H1 (cell line): ENCODE results near the gene ZNF493. TPM values are rescaled to one million over a fixed set of nuclear protein-coding genes. Genes with fewer than 3 reads are reported as not detected.

Experiments used
- CTCF ChIA-PET: fragments of 300-600 bp; sonication (Branson Sonifier 250); formaldehyde crosslinking; loops from one replicate; lab custom pipeline; 2021; ENCODE audit not compliant: partially characterized antibody; lab: Charles Lee
- POLR2A ChIA-PET: fragments of 300-600 bp; sonication (Branson Sonifier 250); formaldehyde crosslinking; loops from one replicate; lab custom pipeline; 2021; ENCODE audit warnings: inconsistent platforms; ENCODE audit not compliant: partially characterized antibody; lab: Charles Lee
- DNase-seq, 2 experiments: peaks; one replicate each; pipeline versions ENCODE4 v3.0.0 to v3.0.0-alpha.2; 2010 to 2022; ENCODE audit warnings: low spot score in 2 of 2, low read depth in 1 of 2, mixed read lengths in 1 of 2
- FAIRE-seq: peaks from 2 replicates; lab custom pipeline; 2011; peaks lifted over from hg19 to GRCh38; lab: Jason Lieb, UNC
- H2AFZ ChIP-seq: 2 replicates; pipeline ENCODE4 v1.8.1; 2012; ENCODE audit warnings: low read length, inconsistent platforms
- H2AK5ac ChIP-seq: 2 replicates; pipeline ENCODE4 v1.6.1; 2013; ENCODE audit warnings: low read depth, low read length
- H2BK120ac ChIP-seq: replicated peaks from 2 replicates; pipeline ENCODE3; 2013; ENCODE audit warnings: low read depth, low read length, inconsistent platforms
- H2BK12ac ChIP-seq: 2 replicates; pipeline ENCODE4 v1.6.1; 2013; ENCODE audit warnings: low read depth, low read length
- H2BK15ac ChIP-seq: 2 replicates; pipeline ENCODE4 v1.6.1; 2013; ENCODE audit warnings: low read length
- H2BK20ac ChIP-seq: 2 replicates; pipeline ENCODE4 v1.6.1; 2013; ENCODE audit warnings: low read length
- H2BK5ac ChIP-seq: 2 replicates; pipeline ENCODE4 v1.6.1; 2013; ENCODE audit warnings: low read depth, low read length
- H3K14ac ChIP-seq: 2 replicates; pipeline ENCODE4 v1.6.1; 2013; ENCODE audit warnings: inconsistent platforms; ENCODE audit not compliant: insufficient read length
- H3K18ac ChIP-seq: 2 replicates; pipeline ENCODE4 v1.6.1; 2013; ENCODE audit warnings: low read length; ENCODE audit errors: extremely low read depth
- H3K23ac ChIP-seq: 2 replicates; pipeline ENCODE4 v1.6.1; 2013; ENCODE audit warnings: inconsistent platforms; ENCODE audit not compliant: insufficient read length
- H3K23me2 ChIP-seq: 2 replicates; pipeline ENCODE4 v1.6.1; 2013; ENCODE audit warnings: low read depth, low read length
- H3K27ac ChIP-seq: 2 replicates; pipeline ENCODE4 v1.6.1; 2011; ENCODE audit warnings: low read depth, low read length, inconsistent platforms
- H3K27me3 ChIP-seq, 4 experiments: replicated peaks in 1 of 4; 1 replicate in 1 of 4; 2 replicates in 3 of 4; pipeline versions ENCODE4 v1.6.1 to v1.8.1; 2011 to 2013; ENCODE audit warnings: low read length in 3 of 4, mild to moderate bottlenecking in 3 of 4, inconsistent platforms in 2 of 4, mixed read lengths in 2 of 4, moderate library complexity in 1 of 4; ENCODE audit not compliant: control insufficient read depth in 3 of 4, insufficient read depth in 3 of 4; ENCODE audit errors: extremely low read depth in 1 of 4
- H3K36me3 ChIP-seq, 4 experiments: 2 replicates each; pipeline versions ENCODE4 v1.6.1 to v1.8.1; 2011 to 2013; ENCODE audit warnings: mild to moderate bottlenecking in 4 of 4, low read length in 3 of 4, moderate library complexity in 2 of 4, control low read depth in 1 of 4, inconsistent platforms in 1 of 4; ENCODE audit not compliant: insufficient read depth in 4 of 4, control insufficient read depth in 2 of 4
- H3K4ac ChIP-seq: replicated peaks from 2 replicates; pipeline ENCODE3; 2013; ENCODE audit warnings: low read length, low read depth, mixed read lengths, inconsistent platforms; ENCODE audit not compliant: insufficient read length
- H3K4me1 ChIP-seq, 4 experiments: replicated peaks in 1 of 4; 1 replicate in 1 of 4; 2 replicates in 3 of 4; pipeline versions ENCODE4 v1.6.1 to v1.8.1; 2011 to 2013; ENCODE audit warnings: low read length in 3 of 4, inconsistent platforms in 2 of 4, mixed read lengths in 1 of 4; ENCODE audit not compliant: insufficient read depth in 4 of 4, control insufficient read depth in 3 of 4
- H3K4me2 ChIP-seq, 2 experiments: 2 replicates each; pipeline versions ENCODE4 v1.6.1 to v1.8.1; 2011 to 2013; ENCODE audit warnings: low read depth in 2 of 2, low read length in 2 of 2, control low read depth in 1 of 2, inconsistent platforms in 1 of 2, mild to moderate bottlenecking in 1 of 2; ENCODE audit not compliant: insufficient read depth in 1 of 2
- H3K4me3 ChIP-seq, 4 experiments: fragments of 200-600, 300-600 bp in 1 of 4; sonication (generic), shearing (Covaris generic), sonication (Bioruptor Twin) in 1 of 4; 2 replicates each; pipeline versions ENCODE4 v1.5.1 to v1.8.1; 2011 to 2016; ENCODE audit warnings: low read length in 4 of 4, low read depth in 3 of 4, control low read depth in 2 of 4, inconsistent platforms in 2 of 4, mild to moderate bottlenecking in 2 of 4, mixed read lengths in 1 of 4, moderate library complexity in 1 of 4; ENCODE audit not compliant: insufficient read depth in 2 of 4; ENCODE audit errors: extremely low read depth in 1 of 4
- H3K56ac ChIP-seq: replicated peaks from 2 replicates; pipeline ENCODE3; 2013; ENCODE audit warnings: low read depth, mild to moderate bottlenecking, mixed read lengths, low read length, inconsistent platforms; ENCODE audit not compliant: insufficient read length
- H3K79me1 ChIP-seq: 2 replicates; pipeline ENCODE4 v1.6.1; 2013; ENCODE audit warnings: low read depth, low read length, control low read depth
- H3K79me2 ChIP-seq, 2 experiments: 2 replicates each; pipeline versions ENCODE4 v1.6.1 to v1.8.1; 2012 to 2013; ENCODE audit warnings: low read length in 2 of 2, mild to moderate bottlenecking in 2 of 2, inconsistent platforms in 1 of 2; ENCODE audit not compliant: insufficient read depth in 2 of 2, control insufficient read depth in 1 of 2
- H3K9ac ChIP-seq, 4 experiments: replicated peaks in 1 of 4; 1 replicate in 1 of 4; 2 replicates in 3 of 4; pipeline versions ENCODE4 v1.6.1 to v1.8.1; 2011 to 2013; ENCODE audit warnings: low read depth in 3 of 4, low read length in 3 of 4, control low read depth in 2 of 4, mild to moderate bottlenecking in 2 of 4, moderate library complexity in 2 of 4, inconsistent platforms in 1 of 4; ENCODE audit errors: extremely low read depth in 1 of 4
- H3K9me3 ChIP-seq, 2 experiments: 2 replicates each; pipeline versions ENCODE4 v1.6.1 to v1.8.1; 2012 to 2013; ENCODE audit warnings: mild to moderate bottlenecking in 2 of 2, moderate library complexity in 2 of 2, control low read depth in 1 of 2, inconsistent platforms in 1 of 2, low read depth in 1 of 2, low read length in 1 of 2, mixed read lengths in 1 of 2; ENCODE audit not compliant: insufficient read depth in 2 of 2
- H4K20me1 ChIP-seq, 2 experiments: replicated peaks in 1 of 2; 2 replicates each; pipeline versions ENCODE3 to v1.8.1; 2011 to 2013; ENCODE audit warnings: inconsistent platforms in 2 of 2, low read length in 2 of 2, mild to moderate bottlenecking in 1 of 2; ENCODE audit not compliant: insufficient read depth in 2 of 2, control insufficient read depth in 1 of 2
- H4K5ac ChIP-seq: 2 replicates; pipeline ENCODE4 v1.6.1; 2013; ENCODE audit warnings: low read length, low read depth, mixed read lengths, inconsistent platforms; ENCODE audit not compliant: insufficient read length
- H4K8ac ChIP-seq: 2 replicates; pipeline ENCODE4 v1.8.0; 2013; ENCODE audit warnings: mild to moderate bottlenecking, moderate library complexity, low read length, inconsistent platforms; ENCODE audit not compliant: insufficient read depth; ENCODE audit errors: extremely low read depth
- H4K91ac ChIP-seq: replicated peaks from 2 replicates; pipeline ENCODE3; 2013; ENCODE audit warnings: low read length, mixed read lengths, inconsistent platforms; ENCODE audit not compliant: insufficient read length
- BCL11A ChIP-seq, 2 experiments: IDR thresholded peaks; one replicate each; pipeline ENCODE4 v1.6.1; 2011; ENCODE audit warnings: low read depth in 2 of 2, low read length in 2 of 2, mild to moderate bottlenecking in 2 of 2
- CEBPB ChIP-seq: IDR thresholded peaks from 2 replicates; pipeline ENCODE4 v1.6.1; 2012; ENCODE audit warnings: low read depth, low read length
- CTCF ChIP-seq, 3 experiments: IDR thresholded peaks; 1 replicate in 2 of 3; 2 replicates in 1 of 3; pipeline versions ENCODE4 v1.5.1 to v1.6.1; 2011; ENCODE audit warnings: low read length in 3 of 3, mild to moderate bottlenecking in 3 of 3, inconsistent platforms in 2 of 3, low read depth in 1 of 3, moderate library complexity in 1 of 3; ENCODE audit not compliant: insufficient read depth in 1 of 3; ENCODE audit errors: control extremely low read depth in 1 of 3
- HDAC2 ChIP-seq, 2 experiments: fragments of 300-600 bp in 1 of 2; sonication (generic) in 1 of 2; IDR thresholded peaks; 2 replicates each; pipeline ENCODE4 v1.6.1; 2011 to 2012; ENCODE audit warnings: low read depth in 2 of 2, low read length in 2 of 2, mild to moderate bottlenecking in 2 of 2, moderate library complexity in 2 of 2, borderline replicate concordance in 1 of 2, inconsistent platforms in 1 of 2
- KDM5A ChIP-seq: fragments of 200-600 bp; IDR thresholded peaks from 2 replicates; pipeline ENCODE4 v1.7.1; 2012; ENCODE audit warnings: mild to moderate bottlenecking, low read length, inconsistent platforms, mixed read lengths
- NRF1 ChIP-seq: IDR thresholded peaks from 2 replicates; pipeline ENCODE4 v1.6.1; 2011; ENCODE audit warnings: mild to moderate bottlenecking, low read depth, low read length, improper control_type of control experiment
- RAD21 ChIP-seq, 2 experiments: IDR thresholded peaks in 1 of 2; conservative IDR thresholded peaks in 1 of 2; 2 replicates each; pipeline ENCODE4 v1.6.1; 2011; ENCODE audit warnings: low read depth in 2 of 2, low read length in 2 of 2, improper control_type of control experiment in 1 of 2, inconsistent platforms in 1 of 2, mild to moderate bottlenecking in 1 of 2, moderate library complexity in 1 of 2
- TAF1 ChIP-seq: IDR thresholded peaks from 2 replicates; pipeline ENCODE4 v1.6.1; 2011; ENCODE audit warnings: mild to moderate bottlenecking, low read depth, low read length
- YY1 ChIP-seq: IDR thresholded peaks from 2 replicates; pipeline ENCODE4 v1.6.1; 2011; ENCODE audit warnings: low read depth, mild to moderate bottlenecking, low read length
- WGBS, 2 experiments: shearing (Covaris generic) in 1 of 2; methylation state at CpG; one replicate each; pipeline versions ENCODE4 v1.1.6 to v1.1.7; 2013 to 2015; ENCODE audit warnings: low lambda C conversion rate in 2 of 2, mixed read lengths in 2 of 2, inconsistent platforms in 1 of 2, low coverage in 1 of 2, missing lambda C conversion rate in 1 of 2; ENCODE audit not compliant: insufficient replicate concordance in 2 of 2, insufficient coverage in 1 of 2, insufficient read length in 1 of 2; ENCODE audit errors: extremely low coverage in 1 of 2, missing lambda C conversion rate in 1 of 2; 5-methylcytosine and 5-hydroxymethylcytosine counted together
- polyA plus RNA-seq, 7 experiments: library from polyadenylated mRNA; depleted of rRNA in 3 of 7; stranded (reverse) in 5 of 7; unstranded in 2 of 7; fragments of >200 nt in 5 of 7; fragments of 200-250 nt in 2 of 7; gene quantifications; 1 replicate in 5 of 7; 2 replicates in 1 of 7; 4 replicates in 1 of 7; pipeline versions ENCODE4 v1.2.1 to v1.2.3, GENCODE V29; 2011 to 2013; ENCODE audit warnings: missing spikeins in 2 of 7, mixed read lengths in 2 of 7
- total RNA-seq: library from RNA; stranded (reverse); fragmentation: NEBNext Ultra II Directional; extraction: Animal tissue kit (Norgen Biotek cat#: 25700); gene quantifications from 2 replicates; pipeline ENCODE4 v1.2.1, GENCODE V29; 2021

ZNF493 gene
- total and polyA plus RNA-seq, 2 of the 8 experiments (the other 6 are each of a cell fraction or from before 2014, with no cell fraction given), result 9.0 to 32.2 TPM

- Histone ChIP-seq H3K79me2 (no peaks in the 10 kb centered on the region), H3K14ac (no peak overlapping the region), H2BK5ac (no peak overlapping the region), H3K36me3 (no peaks in the 10 kb centered on the region), H3K56ac (no peak overlapping the region), H4K91ac (no peak overlapping the region), H2BK15ac (no peak overlapping the region), H3K27me3 (no peaks in the 10 kb centered on the region; a peak in 1 of 7 replicates), H3K9me3 (no peaks in the 10 kb centered on the region), H4K20me1 (peaks cover 0 to 2% of the 10 kb centered on the region in 2 experiments), H3K4me2 (no peak overlapping the region), H2AFZ (no peak overlapping the region), H3K27ac (no peak overlapping the region), H3K4ac (no peak overlapping the region), H3K4me1 (no peaks in the 10 kb centered on the region), H3K23me2 (no peaks in the 10 kb centered on the region), H4K8ac (no peak overlapping the region), H2AK5ac (no peak overlapping the region), H3K23ac (no peak overlapping the region), H4K5ac (no peak overlapping the region), H2BK120ac (no peak overlapping the region), H3K4me3 (no peak overlapping the region), H3K9ac (no peak overlapping the region), H2BK20ac (no peak overlapping the region), H2BK12ac (no peak overlapping the region), H3K18ac (no peak overlapping the region), H3K79me1 (no peaks in the 10 kb centered on the region)
- no peak for DNase-seq
- ChIA-PET CTCF (interaction anchor here (0.5 to 3.9 kb wide), 6 partner anchors 12 to 345 kb away, joined by 3 to 21 read pairs (median 4); no protein-coding TSS in a partner anchor), POLR2A (interaction anchor here (1.0 to 2.0 kb wide), 2 partner anchors 9 to 15 kb away, joined by 3 to 6 read pairs; no protein-coding TSS in a partner anchor)
- 66% methylated on average over 4 of the region's 5 CpGs; no CpG with 5 or more reads in 1 of the 2 experiments for WGBS, 2 experiments
- TF ChIP-seq BCL11A (IDR thresholded peaks at IDR 0.05; ENCODE audit: low read depth in 2 of 2, low read length in 2 of 2) (no peak), HDAC2 (IDR thresholded peaks at IDR 0.05; ENCODE audit: borderline replicate concordance in 1 of 2, low read depth in 2 of 2, low read length in 2 of 2) (no peak), YY1 (no peak), CEBPB (no peak), CTCF (IDR thresholded peaks at IDR 0.05; ENCODE audit: control extremely low read depth in 1 of 3, insufficient read depth in 1 of 3, low read depth in 1 of 3, low read length in 3 of 3) (peak; percentile 43 to 51 (median 47)), TAF1 (no peak), NRF1 (no peak), RAD21 (IDR thresholded peaks at IDR 0.05 in 1 of 2, conservative IDR thresholded peaks at IDR 0.05 in 1 of 2; ENCODE audit: low read depth in 2 of 2, low read length in 2 of 2) (peak; percentile 28 to 50), KDM5A (no peak)
- FAIRE-seq, result no peak
Measured at GRCh38 chr19:21468791-21469190, 71.9 kb downstream of the ZNF493 start.
